Stimulated activated CD4-positive, alpha-beta T cell treated with anti-CD3 and anti-CD28 coated beads, Interleukin-12 subunit alpha, Interleukin-12 subunit beta, amount 100 ng/mL, for 48 hours (primary cell): ENCODE data around the gene GALNT12.

Experiments
- DNase-seq, 3 donors: peaks; one replicate each; pipeline ENCODE4 v3.0.0-alpha.2; 2020; ENCODE audit warnings: low read depth in 2 of 3, low spot score in 1 of 3

The GALNT12 gene

GRCh38 chr9:98830554-98830953 is 23.1 kb downstream of the GALNT12 start:
- DNase-seq, result no peak

- DNase-seq, result no peak
Measured at GRCh38 chr9:98831696-98832095, 24.2 kb downstream of the GALNT12 start.

GRCh38 chr9:98832768-98833089 is 25.3 kb downstream of the GALNT12 start:
- DNase-seq, result no peak

- no peak for DNase-seq
Measured at GRCh38 chr9:98833090-98833956, 25.9 kb downstream of the GALNT12 start.

- DNase-seq, result no peak
Measured at GRCh38 chr9:98834386-98834785, 26.9 kb downstream of the GALNT12 start.

- no peak for DNase-seq
Measured at GRCh38 chr9:98836206-98836605, 28.7 kb downstream of the GALNT12 start.

GRCh38 chr9:98837516-98837915 is 30.0 kb downstream of the GALNT12 start:
- no peak for DNase-seq

- DNase-seq, result no peak
Measured at GRCh38 chr9:98838155-98838867, 30.8 kb downstream of the GALNT12 start.

GRCh38 chr9:98838868-98839565 is 31.5 kb downstream of the GALNT12 start:
- DNase-seq, result no peak

GRCh38 chr9:98839724-98840123 is 32.3 kb downstream of the GALNT12 start:
- DNase-seq, result no peak

- no peak for DNase-seq
Measured at GRCh38 chr9:98842510-98842909, 35.0 kb downstream of the GALNT12 start.

GRCh38 chr9:98846081-98846480 is 38.6 kb downstream of the GALNT12 start:
- DNase-seq, result no peak

- no peak for DNase-seq
Measured at GRCh38 chr9:98846879-98847278, 39.4 kb downstream of the GALNT12 start.

GRCh38 chr9:98848450-98849149 is 41.1 kb downstream of the GALNT12 start:
- peak; percentile 60 to 75 (median 73) for DNase-seq

- DNase-seq, result no peak
Measured at GRCh38 chr9:98849563-98849962, 42.1 kb downstream of the GALNT12 start.

- no peak for DNase-seq
Measured at GRCh38 chr9:98850851-98851729, 43.6 kb downstream of the GALNT12 start.

- peak; percentile 8 to 48 (median 13) for DNase-seq
Measured at GRCh38 chr9:98851730-98852459, 44.4 kb downstream of the GALNT12 start.

GRCh38 chr9:98852460-98852734 is 44.9 kb downstream of the GALNT12 start:
- DNase-seq, result no peak

- no peak for DNase-seq
Measured at GRCh38 chr9:98852961-98853360, 45.5 kb downstream of the GALNT12 start.

GRCh38 chr9:98854266-98854665 is 46.8 kb downstream of the GALNT12 start:
- no peak for DNase-seq
